Activated T-helper 17 cell treated with anti-CD3 and anti-CD28 coated beads, Interleukin-2, amount 50 U/mL, for 72 hours (primary cell): ENCODE data around the gene NPPC. TPM values are rescaled to one million over a fixed set of nuclear protein-coding genes. Genes with fewer than 3 reads are reported as not detected.
"Not testable (repeated sequence)": the region's sequence is repeated elsewhere in the genome, so short reads cannot be mapped to it uniquely, and the experiment has no call there.

Source experiments
- ATAC-seq: fragments of 150-1000 bp; cut with Tn5 transposase; replicated peaks from 2 replicates; pipeline ENCODE4 v1.10.0; 2021; ENCODE audit warnings: mild to moderate bottlenecking, moderate library complexity
- H3K27ac Mint-ChIP-seq: one replicate; pipeline ENCODE4 v1.8.0; 2022; ENCODE audit warnings: mixed read lengths
- H3K27me3 Mint-ChIP-seq: one replicate; pipeline ENCODE4 v1.8.0; 2022; ENCODE audit warnings: mixed read lengths
- H3K36me3 Mint-ChIP-seq: one replicate; pipeline ENCODE4 v1.8.0; 2022; ENCODE audit warnings: low read depth, mild to moderate bottlenecking, mixed read lengths
- H3K4me1 Mint-ChIP-seq: one replicate; pipeline ENCODE4 v1.8.0; 2022; ENCODE audit warnings: mixed read lengths
- H3K4me3 Mint-ChIP-seq: one replicate; pipeline ENCODE4 v1.8.0; 2022; ENCODE audit warnings: mild to moderate bottlenecking, mixed read lengths
- H3K9me3 Mint-ChIP-seq: one replicate; pipeline ENCODE4 v1.8.0; 2022; ENCODE audit warnings: mixed read lengths
- total RNA-seq, 2 donors: library from RNA; stranded (reverse); gene quantifications; one replicate each; pipeline ENCODE4 v1.2.3, GENCODE V29; 2022

The NPPC gene
- total RNA-seq, 2 donors from 2014 or later = not detected

DNA sequence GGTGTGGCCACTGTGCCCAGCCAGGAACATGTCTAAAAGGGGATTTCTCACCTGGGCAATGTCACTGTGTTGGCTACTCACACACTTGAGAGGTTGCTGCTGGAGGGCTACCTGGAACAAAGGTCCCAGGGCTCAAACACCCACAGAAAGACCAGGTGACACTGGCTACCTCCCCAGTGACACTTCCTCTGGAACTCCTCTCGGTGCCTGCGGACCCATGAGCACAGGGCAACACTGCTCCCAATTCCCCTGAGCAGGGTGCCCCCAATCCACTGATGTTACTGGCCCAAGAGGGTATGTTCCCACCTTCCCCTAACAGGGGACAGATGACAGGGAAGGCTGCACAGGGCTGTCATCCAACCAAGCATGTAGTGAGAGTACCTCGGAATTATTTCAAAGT lies 5.8 kb downstream of the NPPC start:
- Mint-ChIP-seq H3K27ac (no peak overlapping the region), H3K36me3 (no peaks in the 10 kb centered on the region), H3K9me3 (no peaks in the 10 kb centered on the region), H3K27me3 (peaks cover 22% of the 10 kb centered on the region), H3K4me3 (no peak overlapping the region), H3K4me1 (peaks cover 7% of the 10 kb centered on the region)
- no peak for ATAC-seq

DNA sequence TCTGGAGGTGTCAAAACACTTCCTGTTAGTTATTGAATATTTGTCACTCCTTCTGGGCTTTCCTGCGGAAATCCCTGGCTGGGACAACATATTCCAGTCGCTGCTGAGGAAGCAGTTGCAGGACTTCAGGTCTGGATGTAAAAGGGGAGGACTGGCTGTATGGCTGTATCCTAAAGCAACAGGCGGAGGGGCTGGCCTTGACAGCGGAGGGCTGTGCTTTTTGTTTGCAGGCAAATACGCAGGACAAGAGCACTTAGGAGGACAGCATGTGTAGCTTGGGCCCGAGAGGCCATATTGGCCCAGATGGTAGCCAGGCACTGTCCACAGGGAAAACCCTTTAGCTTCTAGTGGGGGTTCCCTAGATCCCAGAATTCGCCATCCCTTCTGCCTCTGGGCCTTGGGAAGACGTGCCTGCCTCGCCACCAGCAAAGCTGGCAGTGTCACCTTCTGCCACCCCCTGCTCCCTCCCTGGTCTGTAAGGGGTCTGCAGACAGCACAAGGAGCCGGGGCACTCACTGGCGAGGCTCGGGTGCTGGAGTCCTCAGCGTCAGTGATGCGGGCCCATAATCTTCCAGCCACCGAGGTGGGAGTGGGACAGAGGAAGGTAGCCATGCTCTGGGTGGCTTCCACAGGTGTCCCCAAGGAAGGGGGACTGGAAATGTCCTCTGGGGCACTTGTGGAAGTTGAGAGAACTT lies 6.7 kb downstream of the NPPC start:
- no peak overlapping the region for H3K27ac Mint-ChIP-seq
- H3K4me3 Mint-ChIP-seq = no peak overlapping the region
- H3K4me1 Mint-ChIP-seq = peaks cover 4% of the 10 kb centered on the region
- no peaks in the 10 kb centered on the region for H3K36me3 Mint-ChIP-seq
- no peaks in the 10 kb centered on the region for H3K9me3 Mint-ChIP-seq
- ATAC-seq = no peak
- H3K27me3 Mint-ChIP-seq = peaks cover 17% of the 10 kb centered on the region

DNA sequence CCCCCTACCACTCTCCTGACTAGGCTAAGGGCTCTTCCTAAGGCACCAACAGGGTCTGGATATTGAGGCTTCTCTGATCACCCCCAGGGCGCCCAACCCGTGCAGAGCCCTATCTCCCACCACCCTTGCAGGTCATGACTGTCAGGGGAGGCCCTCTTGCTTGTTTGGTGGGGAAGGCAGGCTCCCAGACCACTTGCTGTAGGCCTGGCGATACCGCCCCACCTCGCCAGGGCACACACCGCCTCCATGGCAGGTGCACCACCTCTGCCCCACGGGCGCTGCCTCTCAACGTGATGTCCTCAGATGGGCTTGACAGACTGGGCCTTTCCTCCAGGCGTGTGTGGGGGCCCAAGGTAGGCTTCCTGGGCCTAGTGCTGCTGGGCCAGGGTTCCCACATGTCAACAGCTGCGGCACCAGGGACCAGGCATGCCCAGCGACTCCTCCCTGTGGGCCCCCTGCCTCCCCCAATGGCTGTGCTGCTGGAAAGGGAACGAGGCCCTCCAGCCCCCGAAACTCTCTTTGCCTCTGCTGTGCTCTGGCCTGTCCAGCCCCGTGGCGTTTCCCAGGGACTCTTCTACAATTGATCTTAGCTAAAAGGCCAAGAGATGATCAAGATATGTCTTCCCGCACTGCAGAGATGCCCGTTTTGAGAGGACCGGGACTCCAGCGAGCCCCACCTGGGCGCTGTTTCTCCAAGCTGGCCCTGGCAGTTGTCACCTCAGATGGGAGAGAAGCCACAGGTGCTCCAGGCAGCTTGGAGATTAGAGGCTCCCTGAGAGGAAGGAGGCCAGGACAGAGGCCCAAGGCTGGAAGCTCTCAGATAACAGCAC lies 7.5 kb downstream of the NPPC start:
- Mint-ChIP-seq H3K36me3 (no peaks in the 10 kb centered on the region), H3K4me1 (no peaks in the 10 kb centered on the region), H3K27me3 (peaks cover 10% of the 10 kb centered on the region), H3K4me3 (no peak overlapping the region), H3K9me3 (no peaks in the 10 kb centered on the region), H3K27ac (no peak overlapping the region)
- no peak for ATAC-seq

DNA sequence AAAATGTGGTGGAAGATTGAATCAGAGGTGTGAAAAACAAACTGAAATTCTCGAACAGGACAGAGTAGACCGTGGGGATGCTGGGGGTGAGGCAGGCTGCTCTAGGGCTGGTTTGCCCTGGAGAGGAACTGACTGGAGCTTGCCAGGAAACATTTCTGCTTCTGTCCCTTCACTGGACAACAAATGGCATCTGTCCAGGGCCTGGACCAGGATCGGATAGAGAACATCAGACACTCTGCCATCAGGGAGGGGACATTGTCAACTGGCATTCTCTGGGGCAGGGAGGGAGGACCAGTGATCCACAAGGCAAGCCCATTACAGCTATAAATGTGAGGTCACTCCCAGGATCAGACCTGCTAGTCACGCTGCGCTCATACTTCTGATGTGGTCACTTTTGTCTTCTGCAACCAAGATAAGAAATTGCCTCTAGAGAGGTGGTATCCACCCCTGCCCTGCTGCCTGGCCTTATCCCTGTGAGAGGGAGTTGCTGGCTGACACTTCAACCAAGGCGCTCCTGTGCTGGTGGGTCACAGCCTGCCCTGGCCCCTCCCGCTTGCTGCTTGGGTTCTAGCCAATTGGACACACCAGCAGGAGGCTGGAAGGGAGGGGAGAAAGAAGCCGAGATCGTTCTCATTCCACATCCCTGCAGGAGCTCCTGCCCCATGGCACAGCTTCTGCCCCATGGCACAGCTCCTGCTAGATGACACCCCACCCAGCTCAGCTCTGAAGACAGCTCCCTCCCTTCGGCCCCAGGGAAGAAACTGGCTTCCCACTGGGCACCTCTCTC lies 8.7 kb downstream of the NPPC start:
- peak; percentile 34 for ATAC-seq
- H3K27me3 Mint-ChIP-seq = peaks cover 5% of the 10 kb centered on the region
- no peak overlapping the region for H3K4me3 Mint-ChIP-seq
- no peaks in the 10 kb centered on the region for H3K9me3 Mint-ChIP-seq
- no peaks in the 10 kb centered on the region for H3K36me3 Mint-ChIP-seq
- no peak overlapping the region for H3K27ac Mint-ChIP-seq
- no peaks in the 10 kb centered on the region for H3K4me1 Mint-ChIP-seq

DNA sequence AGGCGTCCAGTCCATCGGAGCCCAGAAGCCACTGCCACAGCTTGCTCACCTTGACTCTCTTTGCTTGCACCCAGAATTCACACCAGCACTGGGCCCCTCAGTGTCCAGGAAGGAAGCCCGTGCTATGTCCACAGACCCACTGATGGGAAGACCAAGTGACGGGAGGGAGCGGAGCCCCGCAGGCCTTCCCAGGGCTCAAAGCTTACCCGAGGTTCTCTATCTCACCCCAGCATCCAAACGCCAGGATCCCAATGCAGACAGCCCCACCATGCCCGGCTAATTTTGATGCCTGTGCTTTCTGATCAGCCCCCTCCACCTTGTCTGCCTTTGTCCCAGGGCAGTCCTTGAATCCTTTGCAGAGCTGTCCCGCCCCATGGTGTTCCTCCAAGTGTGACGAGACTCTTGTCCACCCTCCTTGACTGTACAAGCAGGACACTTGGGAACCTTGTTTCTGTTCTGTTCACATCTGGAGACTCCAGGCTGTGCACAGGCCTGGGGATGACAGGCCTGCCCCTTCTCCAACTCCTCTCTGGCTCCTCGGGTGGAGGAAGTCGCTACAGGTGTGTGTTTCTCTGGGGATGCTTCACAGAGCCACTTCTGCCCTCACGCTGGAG lies 12.0 kb downstream of the NPPC start:
- H3K4me1 Mint-ChIP-seq = no peaks in the 10 kb centered on the region
- no peaks in the 10 kb centered on the region for H3K27me3 Mint-ChIP-seq
- no peak overlapping the region for H3K4me3 Mint-ChIP-seq
- no peak overlapping the region for H3K27ac Mint-ChIP-seq
- ATAC-seq = no peak
- no peaks in the 10 kb centered on the region for H3K9me3 Mint-ChIP-seq
- no peaks in the 10 kb centered on the region for H3K36me3 Mint-ChIP-seq

DNA sequence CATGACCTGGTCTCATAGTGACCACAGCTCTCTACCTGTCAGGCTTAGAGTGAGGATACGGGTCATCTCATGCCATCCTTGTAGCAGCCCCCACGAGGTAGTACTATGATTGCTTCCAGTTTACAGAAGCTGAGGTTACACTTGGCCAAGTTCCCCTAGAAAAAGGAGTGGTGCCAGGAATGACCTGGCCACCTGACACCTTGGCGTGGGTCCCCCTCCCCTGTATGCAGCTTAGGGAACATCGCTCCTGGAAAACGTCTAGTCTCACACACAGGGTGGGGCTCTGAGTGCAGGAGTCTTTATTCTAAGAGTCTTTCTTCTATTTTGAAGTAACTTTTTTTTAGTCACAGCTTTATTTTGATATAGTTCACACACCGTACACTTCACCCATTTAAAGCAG lies 14.8 kb downstream of the NPPC start:
- Mint-ChIP-seq H3K36me3 (no peaks in the 10 kb centered on the region), H3K4me3 (no peak overlapping the region), H3K27me3 (no peaks in the 10 kb centered on the region), H3K27ac (no peak overlapping the region), H3K9me3 (no peaks in the 10 kb centered on the region), H3K4me1 (no peaks in the 10 kb centered on the region)
- no peak for ATAC-seq

DNA sequence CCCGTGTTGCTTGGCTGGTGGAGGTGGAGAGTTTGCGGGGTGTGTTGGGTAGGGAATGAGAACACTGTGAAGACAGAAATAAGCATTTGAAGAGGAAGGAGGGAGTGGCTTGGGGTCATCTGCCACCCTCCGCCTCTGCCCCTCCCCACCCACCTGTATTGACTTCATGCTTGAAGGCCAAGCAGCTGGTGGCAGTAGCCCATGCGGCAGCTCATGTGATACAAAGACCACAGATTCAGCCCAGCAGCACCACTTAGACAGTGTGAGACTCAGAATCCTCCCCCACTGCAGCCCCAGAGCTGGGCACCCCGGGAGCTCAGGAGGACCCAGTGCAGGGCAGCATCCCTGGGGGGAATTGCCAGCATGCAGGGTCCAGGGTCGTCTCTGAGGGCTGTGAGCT lies 15.4 kb downstream of the NPPC start:
- no peaks in the 10 kb centered on the region for H3K36me3 Mint-ChIP-seq
- H3K9me3 Mint-ChIP-seq = no peaks in the 10 kb centered on the region
- H3K27ac Mint-ChIP-seq = no peak overlapping the region
- no peak overlapping the region for H3K4me3 Mint-ChIP-seq
- H3K4me1 Mint-ChIP-seq = no peaks in the 10 kb centered on the region
- peak; percentile 16 for ATAC-seq
- no peaks in the 10 kb centered on the region for H3K27me3 Mint-ChIP-seq

DNA sequence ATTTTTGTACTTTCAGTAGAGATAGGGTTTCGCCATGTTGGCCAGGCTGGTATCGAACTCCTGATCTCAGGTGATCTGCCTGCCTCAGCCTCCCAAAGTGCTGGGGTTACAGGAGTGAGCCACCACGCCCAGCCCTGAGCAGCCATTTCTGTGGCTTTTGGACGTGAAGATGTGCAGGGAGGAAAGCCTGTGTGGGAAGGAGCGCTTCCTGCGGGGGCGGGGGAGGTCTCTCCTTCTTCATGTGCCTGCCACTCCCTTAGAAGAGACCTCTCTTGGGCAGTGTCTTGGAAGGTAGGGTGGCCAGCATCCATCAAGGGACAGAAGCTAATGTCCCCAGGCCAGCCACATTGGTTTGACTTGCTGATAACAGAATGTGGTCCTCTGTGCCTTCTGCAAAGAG lies 16.0 kb downstream of the NPPC start:
- not testable (repeated sequence) for H3K36me3 Mint-ChIP-seq, H3K4me1 Mint-ChIP-seq, H3K27me3 Mint-ChIP-seq, ATAC-seq, H3K9me3 Mint-ChIP-seq
- peak overlapping the region; percentile 28 for H3K27ac Mint-ChIP-seq
- peak overlapping the region; percentile 19 for H3K4me3 Mint-ChIP-seq

DNA sequence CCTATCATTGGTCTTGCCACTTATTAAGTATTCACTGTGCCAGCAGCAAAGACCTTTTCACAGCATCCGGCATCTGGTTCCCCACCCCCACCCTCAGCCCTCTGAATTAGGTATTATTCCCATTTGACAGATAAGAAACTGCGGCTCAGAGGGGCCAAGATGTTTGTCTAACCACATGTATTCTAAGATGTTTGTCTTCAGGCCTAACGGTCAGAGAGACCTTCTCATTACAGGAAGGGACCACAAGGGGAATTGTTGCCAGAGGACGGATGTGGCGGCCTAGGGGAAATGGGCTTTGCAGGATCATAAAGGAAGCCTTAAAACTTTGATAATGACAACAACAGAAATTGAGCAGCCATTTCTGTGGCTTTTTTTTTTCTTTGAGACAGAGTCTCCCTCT lies 16.6 kb downstream of the NPPC start:
- ATAC-seq = no peak
- Mint-ChIP-seq H3K27me3 (no peaks in the 10 kb centered on the region), H3K36me3 (no peaks in the 10 kb centered on the region), H3K9me3 (no peaks in the 10 kb centered on the region), H3K4me3 (peak overlapping the region; percentile 19), H3K27ac (peak overlapping the region; percentile 28), H3K4me1 (no peaks in the 10 kb centered on the region)

DNA sequence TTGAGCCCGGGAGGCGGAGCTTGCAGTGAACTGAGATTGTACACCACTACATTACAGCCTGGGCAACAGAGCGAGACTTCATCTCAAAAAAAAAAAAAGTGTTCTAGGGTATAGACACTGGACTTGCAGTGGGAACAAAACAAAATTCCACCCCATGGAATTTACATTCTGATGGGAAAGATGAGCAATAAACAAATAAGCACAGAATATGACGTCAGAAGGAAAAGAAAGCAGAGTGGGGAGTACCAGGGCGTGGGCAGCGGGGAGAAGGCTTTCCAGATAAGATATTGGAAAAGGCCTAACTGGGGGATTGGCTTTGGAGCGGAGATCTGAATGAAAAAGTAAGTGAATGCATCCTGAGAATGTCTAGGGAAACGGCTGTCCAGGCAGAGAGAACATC lies 17.6 kb downstream of the NPPC start:
- H3K27ac Mint-ChIP-seq = no peak overlapping the region
- H3K4me3 Mint-ChIP-seq = no peak overlapping the region
- no peaks in the 10 kb centered on the region for H3K9me3 Mint-ChIP-seq
- H3K4me1 Mint-ChIP-seq = no peaks in the 10 kb centered on the region
- no peak for ATAC-seq
- no peaks in the 10 kb centered on the region for H3K27me3 Mint-ChIP-seq
- no peaks in the 10 kb centered on the region for H3K36me3 Mint-ChIP-seq

DNA sequence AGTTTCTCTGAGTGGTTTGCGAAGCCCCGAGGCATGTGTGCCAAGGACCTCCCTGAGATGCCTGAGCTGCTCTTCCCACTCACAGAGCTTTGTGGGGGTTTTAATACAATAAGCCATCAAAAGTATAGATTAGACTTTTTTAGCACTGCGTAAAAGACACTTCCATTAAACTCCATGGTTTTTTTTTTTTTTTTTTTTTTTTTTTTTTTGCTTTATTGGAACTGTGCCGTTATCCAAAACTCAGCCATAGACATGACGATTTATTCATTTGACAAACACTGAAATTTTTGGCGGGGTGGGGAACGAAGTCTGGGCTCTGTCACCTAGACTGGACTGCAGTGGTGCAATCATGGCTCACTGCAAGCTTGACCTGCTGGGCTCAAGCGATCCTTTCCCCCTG lies 18.4 kb downstream of the NPPC start:
- Mint-ChIP-seq H3K36me3 (no peaks in the 10 kb centered on the region), H3K4me1 (no peaks in the 10 kb centered on the region)
- no peak for ATAC-seq

DNA sequence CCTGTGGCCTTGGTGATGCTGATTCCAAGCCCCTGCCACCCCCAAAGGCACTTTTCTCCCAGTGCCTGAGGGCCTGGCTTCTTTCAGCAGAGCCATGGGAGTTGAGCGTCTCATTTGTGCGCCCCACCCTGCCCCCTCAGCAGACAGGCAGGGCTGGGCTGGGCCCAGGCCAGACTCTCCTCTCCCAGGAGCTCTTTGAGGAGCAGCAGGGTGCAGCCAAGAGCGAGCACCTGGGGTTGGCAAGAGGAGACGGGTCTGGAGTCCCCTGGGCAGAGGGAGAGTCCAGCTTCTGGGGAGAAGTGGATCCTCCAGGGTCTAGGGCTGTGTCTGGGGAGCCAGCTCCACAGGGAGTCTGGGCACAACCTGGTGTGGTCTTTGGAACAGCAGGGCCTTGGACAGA lies 21.2 kb downstream of the NPPC start:
- no peaks in the 10 kb centered on the region for H3K4me1 Mint-ChIP-seq
- ATAC-seq = no peak
- H3K27me3 Mint-ChIP-seq = peaks cover 3% of the 10 kb centered on the region
- H3K36me3 Mint-ChIP-seq = no peaks in the 10 kb centered on the region
- no peak overlapping the region for H3K4me3 Mint-ChIP-seq
- H3K9me3 Mint-ChIP-seq = no peaks in the 10 kb centered on the region
- no peak overlapping the region for H3K27ac Mint-ChIP-seq

More for the DNA sequence above, 18.4 kb downstream of the NPPC start:
- no peaks in the 10 kb centered on the region for H3K27me3 Mint-ChIP-seq
- H3K4me3 Mint-ChIP-seq = no peak overlapping the region
- H3K9me3 Mint-ChIP-seq = no peaks in the 10 kb centered on the region
- no peak overlapping the region for H3K27ac Mint-ChIP-seq

DNA sequence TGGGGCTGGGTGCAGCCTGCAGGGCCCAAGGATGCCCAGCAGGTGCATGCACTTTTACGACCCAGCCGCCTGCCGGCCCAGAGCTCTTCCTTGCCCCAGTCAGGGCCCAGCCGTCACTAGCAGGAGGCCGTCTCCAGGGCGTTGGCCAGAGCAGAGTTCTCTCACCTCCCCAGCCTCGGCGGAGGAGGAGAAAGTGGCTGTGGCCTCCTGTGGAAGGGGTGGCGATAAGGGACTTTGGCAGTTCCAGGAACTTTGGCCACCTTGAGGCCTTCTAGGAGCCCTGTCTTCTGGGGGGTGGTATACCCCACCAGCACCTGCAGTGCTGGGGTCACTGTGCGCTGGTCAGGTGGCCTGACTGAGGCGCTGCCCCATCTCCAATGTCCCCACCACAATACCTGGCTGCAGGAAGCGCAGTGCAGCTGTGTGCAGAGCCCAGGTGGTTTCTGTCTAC lies 22.0 kb downstream of the NPPC start:
- no peaks in the 10 kb centered on the region for H3K4me1 Mint-ChIP-seq
- H3K9me3 Mint-ChIP-seq = no peaks in the 10 kb centered on the region
- H3K4me3 Mint-ChIP-seq = no peak overlapping the region
- no peaks in the 10 kb centered on the region for H3K36me3 Mint-ChIP-seq
- no peak for ATAC-seq
- H3K27me3 Mint-ChIP-seq = peaks cover 3% of the 10 kb centered on the region
- no peak overlapping the region for H3K27ac Mint-ChIP-seq

DNA sequence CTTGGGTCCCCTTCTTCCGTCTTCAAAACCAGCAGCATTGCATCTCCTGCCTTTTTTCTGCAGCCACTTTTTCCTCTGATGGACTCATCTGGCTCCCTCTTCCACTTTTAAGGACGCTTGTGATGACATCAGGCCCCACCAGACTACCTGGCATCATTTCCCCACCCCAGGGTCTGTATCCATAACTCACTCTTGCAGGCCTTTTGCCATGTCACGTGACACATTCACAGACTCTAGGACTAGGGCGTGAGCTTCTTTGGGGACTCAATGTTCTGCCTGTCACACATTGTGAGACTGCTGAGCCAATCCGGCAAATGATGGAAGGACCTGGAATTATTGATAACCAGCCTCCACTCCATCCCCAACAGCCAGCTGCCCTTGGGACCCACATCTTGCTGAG lies 23.6 kb downstream of the NPPC start:
- Mint-ChIP-seq H3K36me3 (no peaks in the 10 kb centered on the region), H3K27me3 (peaks cover 3% of the 10 kb centered on the region)

More for the DNA sequence above, 23.6 kb downstream of the NPPC start:
- Mint-ChIP-seq H3K27ac (no peak overlapping the region), H3K4me1 (no peaks in the 10 kb centered on the region), H3K9me3 (no peaks in the 10 kb centered on the region), H3K4me3 (no peak overlapping the region)
- ATAC-seq = no peak
